IMR-90 (cell line): ENCODE data around the gene ATP8B3.

ENCODE experiments used
- CEBPB ChIP-seq: IDR thresholded peaks from 2 replicates; pipeline ENCODE4 v1.6.1; 2012; ENCODE audit warnings: low read depth, low read length, improper control_type of control experiment
- MAZ ChIP-seq: IDR thresholded peaks from 2 replicates; pipeline ENCODE4 v1.6.1; 2012; ENCODE audit warnings: low read depth, mild to moderate bottlenecking, low read length, improper control_type of control experiment, moderate library complexity, borderline replicate concordance
- POLR2A ChIP-seq: IDR thresholded peaks from 2 replicates; pipeline ENCODE4 v1.6.1; 2012; ENCODE audit warnings: mild to moderate bottlenecking, low read depth, low read length
- SMC3 ChIP-seq: fragments of 150-350 bp; IDR thresholded peaks from 2 replicates; pipeline ENCODE4 v1.6.1; 2016; ENCODE audit warnings: low read depth, mild to moderate bottlenecking, antibody characterized with exemption, low read length, moderate library complexity
- TF ChIP-seq, protein P1 (sequence below): conservative IDR thresholded peaks from 2 replicates; pipeline ENCODE4 v1.5.1; 2012; ENCODE audit warnings: mild to moderate bottlenecking, low read depth, low read length, improper control_type of control experiment
- TF ChIP-seq, protein P2 (sequence below): fragments of 150-350 bp; IDR thresholded peaks from 2 replicates; pipeline ENCODE4 v1.6.1; 2017; ENCODE audit warnings: mild to moderate bottlenecking, antibody characterized with exemption, low read length, low read depth

DNA sequence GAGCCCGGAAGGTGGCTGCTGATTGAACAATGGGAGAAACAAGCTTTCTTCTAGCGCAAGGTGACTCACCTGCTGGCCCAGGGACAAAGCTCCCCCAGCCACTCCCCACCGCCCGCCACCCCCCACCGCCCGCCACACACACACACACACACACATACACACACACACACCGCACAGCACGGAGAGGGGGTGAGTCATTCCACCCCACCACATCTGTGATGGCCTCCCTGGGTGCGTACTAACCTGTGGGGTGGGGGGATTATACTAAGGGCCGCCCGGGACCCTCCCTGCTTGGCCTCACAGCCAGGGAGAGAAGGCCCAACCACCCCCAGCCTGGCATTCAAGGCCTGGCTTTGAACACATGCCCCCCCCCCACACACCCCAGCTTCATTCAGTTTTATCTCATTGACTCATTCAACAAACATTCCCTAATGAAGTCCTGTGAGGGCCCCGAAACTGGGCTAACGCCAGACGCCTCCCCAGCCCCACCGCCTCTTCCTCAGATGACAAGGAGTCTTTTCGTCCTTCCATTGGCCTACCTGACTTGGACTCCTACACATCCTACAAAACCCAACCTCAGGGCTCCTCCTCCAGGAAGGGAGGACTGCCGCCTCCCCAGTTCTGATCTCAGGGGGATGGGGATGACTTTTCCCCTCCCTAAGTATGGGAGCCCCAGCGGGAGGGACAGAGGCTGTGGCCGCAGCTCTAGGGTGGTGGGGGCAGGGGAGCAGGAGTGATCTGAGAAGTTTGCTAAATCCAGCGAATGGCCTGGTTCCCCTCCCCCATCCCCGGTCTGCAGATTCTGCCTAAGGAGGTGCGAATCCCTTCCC lies 64.6 kb downstream of the ATP8B3 start:
- TF ChIP-seq, protein P1, sequence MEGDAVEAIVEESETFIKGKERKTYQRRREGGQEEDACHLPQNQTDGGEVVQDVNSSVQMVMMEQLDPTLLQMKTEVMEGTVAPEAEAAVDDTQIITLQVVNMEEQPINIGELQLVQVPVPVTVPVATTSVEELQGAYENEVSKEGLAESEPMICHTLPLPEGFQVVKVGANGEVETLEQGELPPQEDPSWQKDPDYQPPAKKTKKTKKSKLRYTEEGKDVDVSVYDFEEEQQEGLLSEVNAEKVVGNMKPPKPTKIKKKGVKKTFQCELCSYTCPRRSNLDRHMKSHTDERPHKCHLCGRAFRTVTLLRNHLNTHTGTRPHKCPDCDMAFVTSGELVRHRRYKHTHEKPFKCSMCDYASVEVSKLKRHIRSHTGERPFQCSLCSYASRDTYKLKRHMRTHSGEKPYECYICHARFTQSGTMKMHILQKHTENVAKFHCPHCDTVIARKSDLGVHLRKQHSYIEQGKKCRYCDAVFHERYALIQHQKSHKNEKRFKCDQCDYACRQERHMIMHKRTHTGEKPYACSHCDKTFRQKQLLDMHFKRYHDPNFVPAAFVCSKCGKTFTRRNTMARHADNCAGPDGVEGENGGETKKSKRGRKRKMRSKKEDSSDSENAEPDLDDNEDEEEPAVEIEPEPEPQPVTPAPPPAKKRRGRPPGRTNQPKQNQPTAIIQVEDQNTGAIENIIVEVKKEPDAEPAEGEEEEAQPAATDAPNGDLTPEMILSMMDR: no peak
- TF ChIP-seq SMC3 (no peak), MAZ (no peak), CEBPB (no peak), POLR2A (no peak)
- TF ChIP-seq, protein P2, sequence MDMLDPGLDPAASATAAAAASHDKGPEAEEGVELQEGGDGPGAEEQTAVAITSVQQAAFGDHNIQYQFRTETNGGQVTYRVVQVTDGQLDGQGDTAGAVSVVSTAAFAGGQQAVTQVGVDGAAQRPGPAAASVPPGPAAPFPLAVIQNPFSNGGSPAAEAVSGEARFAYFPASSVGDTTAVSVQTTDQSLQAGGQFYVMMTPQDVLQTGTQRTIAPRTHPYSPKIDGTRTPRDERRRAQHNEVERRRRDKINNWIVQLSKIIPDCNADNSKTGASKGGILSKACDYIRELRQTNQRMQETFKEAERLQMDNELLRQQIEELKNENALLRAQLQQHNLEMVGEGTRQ: no peak
